ENCODE measurements around the gene MPDZ.
"Not testable (repeated sequence)": the region's sequence is repeated elsewhere in the genome, so short reads cannot be mapped to it uniquely, and the experiment has no call there.

Gene MPDZ

GRCh38 chr9:13241283-13241682 lies 38.2 kb downstream of the MPDZ start:
- POLR2A ChIA-PET, result no interaction called here
- CTCF ChIA-PET, result interaction anchor here (0.9 to 1.0 kb wide), 2 partner anchors 9 to 15 kb away, joined by 3 read pairs; no protein-coding TSS in a partner anchor
- no peak for TF ChIP-seq CTCF (IDR thresholded peaks at IDR 0.05; ENCODE audit: control extremely low read depth, extremely low read depth, low read depth, missing control alignments)

GRCh38 chr9:13239660-13240059 lies 39.8 kb downstream of the MPDZ start:
- ChIA-PET POLR2A (no interaction called here), CTCF (no interaction called here)
- no peak for DNase-seq (ENCODE audit: extremely low spot score)
- TF ChIP-seq CTCF (IDR thresholded peaks at IDR 0.05; ENCODE audit: control extremely low read depth, extremely low read depth, low read depth, missing control alignments), result no peak

More at GRCh38 chr9:13241283-13241682, 38.2 kb downstream of the MPDZ start:
- DNase-seq (ENCODE audit: extremely low spot score), result no peak

- CTCF ChIA-PET, result no interaction called here
- POLR2A ChIA-PET, result no interaction called here
- TF ChIP-seq CTCF (IDR thresholded peaks at IDR 0.05; ENCODE audit: control extremely low read depth, extremely low read depth, low read depth, missing control alignments), result no peak
- no peak for DNase-seq (ENCODE audit: extremely low spot score)
Measured at GRCh38 chr9:13239208-13239607, 40.3 kb downstream of the MPDZ start.

- POLR2A ChIA-PET, result no interaction called here
- CTCF ChIA-PET, result interaction anchor here (1.2 kb wide), 1 partner anchor 12 kb away, joined by 3 read pairs; no protein-coding TSS in a partner anchor
- DNase-seq (ENCODE audit: extremely low spot score), result no peak
- no peak for TF ChIP-seq CTCF (IDR thresholded peaks at IDR 0.05; ENCODE audit: control extremely low read depth, extremely low read depth, low read depth, missing control alignments)
Measured at GRCh38 chr9:13234932-13235331, 44.6 kb downstream of the MPDZ start.

- ChIA-PET CTCF (no interaction called here), POLR2A (no interaction called here)
- DNase-seq (ENCODE audit: extremely low spot score), result no peak
- TF ChIP-seq CTCF (IDR thresholded peaks at IDR 0.05; ENCODE audit: control extremely low read depth, extremely low read depth, low read depth, missing control alignments), result no peak
Measured at GRCh38 chr9:13228431-13228830, 51.1 kb downstream of the MPDZ start.

DNA sequence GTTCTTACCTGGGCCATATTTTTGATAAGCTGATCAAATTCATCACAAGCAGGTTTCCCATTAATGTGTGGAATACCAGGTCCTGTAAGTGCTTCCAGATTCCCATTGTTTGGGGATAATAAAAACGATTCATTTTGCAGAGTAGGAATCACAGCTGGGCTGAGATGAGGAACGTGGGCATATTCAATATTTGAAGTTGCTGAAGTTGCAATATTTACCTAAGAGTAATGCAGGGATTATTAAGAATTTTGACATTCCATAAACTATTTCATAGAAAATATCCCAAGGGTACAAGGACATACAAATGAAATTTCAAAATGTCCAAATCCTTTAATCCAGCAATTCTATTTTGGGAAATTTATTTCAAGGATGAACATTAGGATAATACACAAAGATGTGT lies 55.1 kb downstream of the MPDZ start:
- ChIA-PET POLR2A (no interaction called here), CTCF (no interaction called here)
- no peak for TF ChIP-seq CTCF (IDR thresholded peaks at IDR 0.05; ENCODE audit: control extremely low read depth, extremely low read depth, low read depth, missing control alignments)
- no peak for DNase-seq (ENCODE audit: extremely low spot score)

DNA sequence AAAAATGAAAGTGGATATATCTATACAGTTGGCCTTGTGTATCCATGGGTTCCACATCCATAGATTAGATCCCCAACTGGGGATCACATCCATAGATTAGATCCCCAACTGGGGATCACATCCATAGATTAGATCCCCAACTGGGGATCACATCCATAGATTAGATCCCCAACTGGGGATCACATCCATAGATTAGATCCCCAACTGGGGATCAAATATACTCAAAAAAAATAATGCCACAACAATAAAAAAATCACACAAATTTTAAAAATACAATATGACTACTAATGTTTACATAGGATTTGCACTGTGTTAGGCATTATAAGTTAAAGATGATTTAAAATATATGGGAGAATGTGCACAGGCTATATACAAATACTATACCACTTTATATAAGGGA lies 56.8 kb downstream of the MPDZ start:
- CTCF ChIA-PET, result interaction anchor here (1.3 kb wide), 1 partner anchor 12 kb away, joined by 3 read pairs; no protein-coding TSS in a partner anchor
- POLR2A ChIA-PET; DNase-seq (ENCODE audit: extremely low spot score): not testable (repeated sequence)

Measured in GM10248 (cell line).